Stimulated activated CD8-positive, alpha-beta memory T cell treated with anti-CD3 and anti-CD28 coated beads, Interleukin-2, amount 100 ng/mL, for 1 hour (primary cell): ENCODE data around the gene CEP104.

Source experiments
- DNase-seq, 2 donors: peaks; one replicate each; pipeline ENCODE4 v3.0.0-alpha.2; 2020; ENCODE audit warnings: low read depth in 2 of 2

Gene CEP104

DNA sequence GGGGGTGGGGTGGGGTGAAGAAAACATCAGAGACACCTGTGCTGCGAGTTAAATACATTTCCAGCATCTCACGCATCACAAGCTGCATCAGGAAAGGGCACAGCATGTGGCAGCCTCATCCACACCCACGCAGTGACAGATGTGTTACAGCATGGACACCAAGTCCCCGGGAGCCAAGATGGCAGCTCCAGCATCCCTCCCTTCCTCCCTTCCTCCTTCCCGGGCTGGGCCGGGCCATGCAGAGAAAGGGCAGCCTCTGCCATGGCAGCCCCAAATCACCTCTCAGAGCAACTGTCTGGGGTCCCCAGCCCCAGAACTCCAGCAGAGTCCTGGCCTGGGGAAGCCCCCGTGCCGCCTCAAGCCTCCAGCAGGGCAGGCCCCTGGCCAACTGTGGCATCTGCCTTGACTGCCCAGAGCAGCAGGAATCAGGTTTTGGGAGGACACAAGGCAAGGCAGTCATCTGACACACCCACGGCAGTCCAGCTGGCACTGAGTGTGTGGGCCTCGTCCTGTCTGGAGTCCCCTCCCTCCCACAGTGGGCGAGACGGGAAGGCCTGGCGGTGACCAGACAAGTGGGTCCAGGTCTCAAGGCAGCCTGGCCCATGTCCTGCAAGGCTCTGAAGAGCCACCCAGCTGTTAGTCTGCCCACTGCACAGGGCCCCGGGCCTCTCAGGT, 78.3 kb downstream of the CEP104 start:
- DNase-seq = no peak

DNA sequence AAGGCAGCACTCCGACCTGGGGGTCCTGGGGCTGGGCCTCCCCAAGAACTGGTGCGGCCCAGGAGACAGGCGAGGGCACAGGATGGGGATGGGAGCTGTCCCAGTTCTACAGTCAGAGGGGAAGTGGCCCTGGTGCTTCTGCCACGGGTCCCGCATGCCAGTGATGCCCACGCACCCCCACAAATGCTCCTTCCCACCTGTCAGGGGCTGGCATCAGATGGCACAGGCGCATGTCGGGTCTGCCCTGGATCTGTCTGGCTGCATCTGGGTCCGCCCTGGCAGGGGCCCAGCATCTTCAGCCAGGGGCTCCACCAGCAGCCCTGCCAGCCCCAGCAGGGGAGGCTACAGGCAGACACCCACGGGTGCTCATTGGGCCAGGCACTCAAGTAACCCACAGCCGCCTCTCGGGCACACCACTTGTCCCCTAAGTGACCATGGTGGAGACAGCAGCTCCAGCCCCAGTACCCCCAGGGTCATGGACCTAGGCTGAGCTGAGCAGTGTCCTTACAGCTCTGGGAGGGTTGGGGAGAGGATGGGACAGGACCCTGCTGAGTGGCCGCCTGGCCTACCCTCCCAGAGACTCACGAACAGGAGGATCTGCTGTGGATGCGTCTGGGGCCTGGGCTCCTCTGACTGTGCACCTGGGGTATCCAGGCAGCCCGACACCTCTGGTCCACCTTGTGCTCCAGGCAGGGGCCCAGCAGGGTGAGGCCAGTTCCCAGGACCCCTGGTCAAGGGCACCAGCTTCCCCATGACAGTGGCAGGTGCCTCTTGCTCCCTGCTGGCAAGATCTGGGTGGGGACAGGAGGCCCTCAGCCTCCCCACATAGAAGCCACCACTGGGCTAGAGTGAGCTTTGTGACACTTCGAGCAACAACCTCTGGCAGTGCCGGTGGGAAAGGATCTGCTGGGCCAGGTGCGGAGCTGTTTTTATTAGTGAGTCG, 79.1 kb downstream of the CEP104 start:
- DNase-seq = no peak

DNA sequence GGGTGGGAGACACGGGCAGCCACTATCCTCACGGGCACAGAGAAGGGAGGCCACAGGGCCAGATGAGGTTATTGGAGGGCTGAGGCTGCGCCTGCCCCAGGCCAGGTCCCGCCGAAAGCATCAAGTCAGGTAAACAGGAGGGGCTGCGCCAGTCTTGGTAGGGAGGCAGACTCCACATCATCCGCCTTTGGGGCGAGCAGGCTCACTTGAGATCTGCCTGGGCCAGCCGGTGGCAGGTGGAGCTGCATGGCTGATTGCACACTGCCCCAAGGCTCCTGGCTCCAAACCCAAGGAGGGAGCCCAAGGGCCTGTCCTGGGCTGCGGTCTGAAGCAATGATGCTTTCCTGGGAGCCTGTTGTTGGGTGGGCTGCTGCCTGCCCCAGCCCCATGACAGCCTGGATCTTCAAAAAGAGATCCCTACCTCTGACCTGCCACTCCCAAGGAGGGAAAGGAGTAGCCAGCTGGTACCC, 79.9 kb downstream of the CEP104 start:
- no peak for DNase-seq

DNA sequence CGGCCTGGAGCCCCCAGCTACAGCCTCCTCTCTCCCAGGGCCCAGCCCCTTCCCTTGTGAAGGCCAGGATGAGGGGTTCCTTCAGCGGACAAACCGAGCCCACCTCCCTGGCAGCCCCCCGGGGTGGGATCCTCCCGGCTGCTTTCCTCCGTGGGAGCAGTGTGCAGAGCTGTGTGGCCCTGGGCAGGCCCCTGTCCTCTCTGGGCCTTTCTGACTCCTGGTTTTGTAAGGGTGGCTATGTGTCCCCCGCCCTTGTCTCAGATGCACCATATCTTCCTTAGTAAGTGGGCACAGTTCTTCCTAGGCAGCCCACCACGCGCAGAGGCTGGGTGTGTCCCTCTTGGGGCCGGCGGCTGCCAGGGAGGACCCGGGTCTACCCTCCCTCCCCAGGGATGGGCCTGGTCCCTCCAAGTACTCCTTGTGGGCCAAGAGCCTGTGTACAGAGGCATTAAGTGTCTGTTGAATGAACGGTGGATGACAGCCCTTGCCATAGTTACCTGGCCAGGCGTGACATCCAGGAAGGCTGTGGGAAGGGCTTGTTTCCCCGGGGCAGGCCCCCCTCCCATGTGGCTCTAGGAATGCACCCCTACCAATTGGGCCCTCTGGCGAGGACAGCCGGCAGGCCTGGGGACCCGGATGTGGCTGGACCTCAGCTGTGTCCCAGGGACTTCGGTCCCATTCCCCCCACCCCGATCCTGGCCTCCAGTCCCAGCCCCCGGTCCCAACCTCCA, 80.6 kb downstream of the CEP104 start:
- no peak for DNase-seq

DNA sequence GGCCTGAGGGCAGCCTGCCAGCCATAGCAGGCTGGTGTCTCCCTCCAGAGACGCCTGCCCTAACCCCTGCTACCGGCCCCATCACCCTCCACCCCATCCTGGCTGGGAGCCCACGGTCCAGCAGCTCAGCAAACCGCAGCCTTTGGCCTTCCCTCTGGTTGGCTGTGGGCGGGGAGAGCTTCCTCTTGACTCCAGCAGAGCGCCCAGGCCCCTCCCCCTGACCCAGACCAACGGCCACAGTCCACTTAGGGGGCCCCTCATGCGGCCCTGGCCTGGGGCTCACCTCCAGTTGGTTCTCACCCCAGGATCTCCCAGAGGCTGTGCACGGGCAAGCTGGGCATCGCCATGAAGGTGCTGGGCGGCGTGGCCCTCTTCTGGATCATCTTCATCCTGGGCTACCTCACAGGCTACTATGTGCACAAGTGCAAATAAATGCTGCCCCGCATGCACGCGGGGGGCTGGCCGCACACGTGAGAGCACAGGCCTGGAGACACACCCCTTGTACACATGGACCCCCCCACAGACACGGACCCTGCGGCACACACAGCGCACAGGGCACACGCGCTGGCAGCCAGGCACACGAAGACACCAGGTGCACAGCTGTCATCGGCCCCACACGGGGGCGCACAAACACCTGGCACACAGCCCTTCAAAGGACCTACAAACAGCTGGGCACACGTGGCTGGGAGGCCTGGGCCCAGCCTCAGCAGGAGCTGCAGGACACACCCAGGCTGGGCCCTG, 81.4 kb downstream of the CEP104 start:
- DNase-seq = no peak

DNA sequence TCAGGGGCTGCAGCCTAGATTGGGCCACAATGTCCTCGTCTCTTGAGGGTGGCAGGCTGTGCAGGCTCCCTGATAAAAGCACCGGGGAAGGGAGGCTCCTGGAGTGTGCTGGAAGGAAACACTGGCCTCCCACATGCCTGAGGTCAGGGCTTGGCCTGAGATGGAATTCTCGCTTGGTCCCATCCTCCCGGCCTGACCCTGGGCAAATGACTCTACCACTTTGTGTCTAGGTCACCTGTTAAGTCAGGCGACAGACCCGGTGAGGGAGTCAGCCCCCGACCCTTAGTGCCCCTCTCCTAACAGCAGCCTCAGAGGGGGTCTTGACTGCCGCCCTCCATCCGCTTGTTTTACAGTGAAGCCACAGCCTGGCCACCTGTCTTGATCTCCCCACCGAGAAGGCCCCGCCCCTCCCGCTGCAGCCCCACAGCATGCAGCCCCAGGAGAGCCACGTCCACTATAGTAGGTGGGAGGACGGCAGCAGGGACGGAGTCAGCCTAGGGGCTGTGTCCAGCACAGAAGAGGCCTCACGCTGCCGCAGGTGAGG, 82.0 kb downstream of the CEP104 start:
- DNase-seq = no peak

DNA sequence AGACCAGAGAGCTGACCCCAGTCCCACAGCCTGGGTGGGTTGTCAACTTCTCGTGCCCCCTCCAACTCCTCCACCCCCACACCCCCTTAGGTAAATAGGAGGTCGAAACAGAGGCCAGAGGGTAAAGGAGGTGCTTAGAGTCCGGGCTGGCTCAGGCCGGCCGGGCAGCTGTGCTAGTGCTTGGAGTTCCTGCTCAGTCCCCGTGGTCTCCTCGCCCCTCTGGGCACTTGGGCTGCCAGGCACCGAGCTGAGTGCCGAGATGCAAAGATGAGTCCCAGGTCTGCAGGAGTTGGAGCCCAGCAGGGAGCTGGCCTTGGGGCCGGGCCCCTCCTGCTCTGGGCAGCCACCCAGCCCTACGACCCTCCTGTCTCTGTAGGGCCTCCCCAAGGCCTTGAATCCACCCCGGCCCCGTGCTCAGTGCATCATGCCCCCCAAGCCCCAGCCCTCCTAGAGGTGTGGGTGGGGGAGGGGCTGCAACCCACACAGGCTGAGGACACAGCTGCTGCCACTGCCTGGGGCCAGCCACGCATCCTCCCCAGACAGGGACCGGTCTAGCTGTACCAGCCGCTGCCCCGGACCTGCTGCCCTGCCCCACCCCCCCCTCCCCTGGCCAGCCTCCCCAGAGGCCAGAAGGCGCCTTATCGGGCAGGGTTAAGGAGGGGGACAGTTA, 82.6 kb downstream of the CEP104 start:
- no peak for DNase-seq

DNA sequence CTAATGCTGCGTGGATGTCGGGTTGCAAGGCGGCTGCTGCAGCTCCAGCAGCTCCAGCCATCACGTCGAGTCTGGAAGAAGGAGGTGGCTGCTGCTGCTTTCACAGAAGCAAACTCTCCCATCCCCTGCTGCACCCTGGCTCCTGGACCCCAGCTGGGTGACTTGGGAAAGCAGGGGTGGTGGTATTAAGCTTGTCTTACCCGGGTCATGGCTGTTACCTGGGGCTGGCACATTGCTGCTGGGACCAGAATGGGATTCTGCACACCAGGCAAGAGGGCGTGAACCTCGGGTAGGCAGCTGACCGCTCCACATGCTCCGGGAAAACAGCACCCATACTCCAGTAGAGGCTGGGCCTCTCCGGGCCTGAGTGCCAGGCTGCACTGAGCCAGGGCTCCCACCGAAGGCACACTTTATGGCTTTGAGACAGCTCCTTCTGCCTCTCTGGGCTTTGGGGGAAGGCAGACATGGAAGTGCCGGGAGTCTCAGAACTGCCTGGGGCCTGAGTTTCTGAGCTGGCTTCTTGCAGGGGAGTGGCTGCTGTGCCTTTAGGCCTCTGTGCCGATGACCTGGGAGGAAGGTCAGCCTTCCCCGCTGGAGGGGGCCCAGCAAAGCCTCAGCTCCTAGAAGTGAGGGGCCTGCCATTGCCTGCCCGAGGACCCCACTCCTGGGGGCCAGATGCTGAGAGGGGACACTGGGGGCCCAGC, 83.3 kb downstream of the CEP104 start:
- no peak for DNase-seq

DNA sequence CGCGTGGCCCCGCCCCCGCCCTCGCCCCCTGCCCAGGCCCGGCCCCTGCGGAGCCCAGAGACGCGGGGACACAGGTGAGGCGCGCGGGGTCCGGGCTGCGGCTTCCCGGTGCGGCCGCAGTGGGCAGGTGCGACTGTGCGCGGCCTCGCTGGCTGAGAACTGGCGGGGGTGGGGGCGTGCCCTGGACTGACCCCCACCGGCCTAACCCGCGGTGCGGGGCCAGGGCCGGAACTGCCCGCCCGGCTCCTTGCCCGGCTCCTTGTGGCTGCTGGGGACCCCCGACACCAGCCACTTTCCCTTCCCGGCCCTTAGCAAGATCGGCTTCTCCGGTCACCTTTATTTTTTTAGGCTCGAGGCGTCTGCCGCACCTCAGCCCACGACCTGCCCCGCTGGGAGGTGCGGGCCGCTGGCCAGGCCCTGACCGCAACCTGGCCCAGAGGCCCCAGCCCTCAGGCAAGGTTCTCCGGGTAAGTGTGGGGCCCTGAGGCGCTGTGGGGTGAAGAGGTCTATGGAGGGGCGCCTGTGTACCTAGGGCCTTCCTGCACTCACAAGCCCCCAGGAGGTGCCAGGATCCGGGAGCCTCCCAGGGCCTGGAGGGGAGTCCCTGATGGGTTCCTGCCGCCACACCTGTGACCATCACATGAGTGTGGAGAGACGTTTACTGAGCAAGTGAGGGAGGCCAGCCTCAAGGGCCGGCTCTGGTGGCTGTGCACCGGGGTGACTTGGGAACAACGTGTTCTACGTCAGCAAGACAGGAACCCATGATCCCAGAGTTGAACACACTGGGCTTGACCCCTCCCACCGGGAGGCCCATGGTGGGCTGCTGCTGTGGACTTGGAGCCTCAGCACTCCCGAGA, 84.1 kb downstream of the CEP104 start, which contains the start of gene SMIM1:
SMIM1 (plus strand) TSS at position 35 of the 857 bp plus-strand sequence. CDS start 2,625 bp downstream, outside the sequence.
- no peak for DNase-seq

DNA sequence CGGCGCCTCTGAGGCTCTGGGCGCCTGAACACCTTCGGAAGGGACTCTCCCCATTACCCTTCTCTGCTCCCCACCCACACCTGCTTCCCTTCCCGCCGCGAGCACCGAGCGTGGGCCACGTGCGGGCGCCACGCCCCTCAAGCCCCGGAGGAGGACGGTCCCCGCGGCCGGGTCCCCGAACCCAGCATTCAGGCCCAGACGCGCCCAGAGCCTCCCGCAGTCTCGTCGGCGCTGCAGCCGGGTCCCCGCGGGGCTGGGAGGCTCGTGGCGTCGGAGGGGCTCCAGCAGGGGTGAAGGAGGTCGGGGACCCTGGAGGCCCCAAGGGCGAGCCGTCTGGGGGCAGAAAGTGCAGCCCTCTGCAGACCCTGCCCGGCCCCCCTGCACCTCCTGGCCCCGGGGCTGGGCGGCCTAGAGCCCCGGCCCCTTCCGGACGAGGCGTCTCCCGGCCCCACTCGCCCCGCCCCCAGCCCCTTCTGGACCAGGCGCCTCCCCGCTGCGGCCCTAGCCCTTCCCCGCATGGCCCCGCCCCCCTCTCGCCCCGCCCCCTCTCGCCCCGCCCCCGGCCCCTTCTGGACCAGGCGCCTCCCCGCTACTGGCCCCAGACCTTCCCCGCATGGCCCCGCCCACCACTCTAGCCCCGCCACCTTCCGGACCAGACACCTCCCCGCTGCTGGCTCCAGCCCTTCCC, 84.8 kb downstream of the CEP104 start:
- DNase-seq = peak; percentile 62 to 78

DNA sequence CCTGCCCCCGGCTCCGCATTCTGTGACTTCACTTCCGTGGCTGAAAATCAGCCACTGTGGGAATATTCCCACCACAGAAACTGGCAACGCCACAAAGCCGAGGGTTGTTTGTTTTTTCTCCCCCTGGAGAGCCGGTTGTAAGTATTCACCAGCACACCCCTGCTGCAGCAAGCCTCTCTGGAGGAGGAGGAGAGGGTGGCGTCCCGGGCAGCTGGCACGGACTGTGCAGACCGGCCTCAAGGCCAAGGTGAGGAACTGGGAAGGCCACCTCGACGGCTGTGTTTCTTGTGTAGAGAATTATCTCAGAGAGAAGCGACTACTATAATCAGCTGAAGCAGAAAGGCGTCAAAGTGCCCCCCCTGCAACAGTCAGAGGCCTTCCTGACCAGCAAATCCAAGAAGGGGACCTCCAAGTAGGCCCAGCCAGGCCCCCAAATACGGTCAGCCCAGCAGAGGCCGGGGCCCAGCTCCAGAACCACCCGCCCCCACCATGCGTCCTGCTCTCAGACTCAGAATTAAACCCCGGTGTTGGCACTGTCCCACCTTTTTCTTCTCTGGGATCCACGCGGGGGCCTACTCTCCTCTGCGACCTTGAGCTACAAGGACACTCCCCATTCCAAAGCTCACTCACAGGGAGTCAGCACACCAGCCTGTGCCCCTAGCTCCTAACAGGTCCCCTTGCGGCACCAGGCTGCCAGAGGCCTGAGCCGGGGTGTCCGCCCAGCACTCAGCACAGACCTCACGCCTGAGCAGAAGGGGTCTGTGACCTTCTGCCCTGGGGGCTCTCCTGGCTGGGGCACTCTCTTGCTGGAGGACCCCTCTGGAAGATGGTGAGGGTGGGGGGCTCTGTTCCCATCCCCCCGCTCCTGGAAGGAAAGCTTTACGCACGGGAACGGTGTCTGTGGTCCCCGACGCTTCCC, 85.6 kb downstream of the CEP104 start:
- DNase-seq = no peak

DNA sequence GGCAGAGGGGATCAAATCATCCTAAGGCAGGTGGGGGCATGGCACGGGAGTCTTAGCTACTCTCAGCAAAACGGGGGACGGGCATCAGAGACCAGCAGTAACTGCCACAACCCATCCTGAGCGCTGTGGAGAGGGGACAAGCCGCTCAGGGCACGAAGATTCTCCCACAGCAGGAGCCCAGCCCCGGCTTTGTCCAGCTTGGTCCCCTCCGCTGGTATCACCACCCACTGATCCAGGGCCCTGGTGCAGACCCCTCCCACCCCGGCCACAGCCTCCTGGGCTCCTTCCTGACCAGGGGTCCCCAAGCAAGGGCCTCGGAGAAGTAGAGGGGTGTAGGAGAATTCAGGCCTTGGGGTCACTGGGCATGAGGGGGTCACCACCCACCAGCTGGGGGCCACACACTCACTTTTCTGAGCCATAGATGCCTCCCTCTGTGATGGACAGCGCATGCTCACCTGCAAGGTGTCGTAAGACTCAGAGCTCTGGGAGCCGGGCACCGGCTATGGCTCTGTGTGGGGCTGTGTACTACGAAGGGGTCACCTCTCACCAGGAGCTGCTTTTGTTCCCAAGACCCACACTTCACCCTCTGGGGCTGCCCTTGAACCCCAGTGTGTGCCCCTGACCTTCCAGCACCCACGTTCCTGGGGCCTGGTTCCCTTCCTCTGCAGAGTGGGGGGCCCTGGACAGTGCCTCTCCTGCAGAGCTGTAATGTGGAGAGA, 86.8 kb downstream of the CEP104 start:
- DNase-seq = no peak

DNA sequence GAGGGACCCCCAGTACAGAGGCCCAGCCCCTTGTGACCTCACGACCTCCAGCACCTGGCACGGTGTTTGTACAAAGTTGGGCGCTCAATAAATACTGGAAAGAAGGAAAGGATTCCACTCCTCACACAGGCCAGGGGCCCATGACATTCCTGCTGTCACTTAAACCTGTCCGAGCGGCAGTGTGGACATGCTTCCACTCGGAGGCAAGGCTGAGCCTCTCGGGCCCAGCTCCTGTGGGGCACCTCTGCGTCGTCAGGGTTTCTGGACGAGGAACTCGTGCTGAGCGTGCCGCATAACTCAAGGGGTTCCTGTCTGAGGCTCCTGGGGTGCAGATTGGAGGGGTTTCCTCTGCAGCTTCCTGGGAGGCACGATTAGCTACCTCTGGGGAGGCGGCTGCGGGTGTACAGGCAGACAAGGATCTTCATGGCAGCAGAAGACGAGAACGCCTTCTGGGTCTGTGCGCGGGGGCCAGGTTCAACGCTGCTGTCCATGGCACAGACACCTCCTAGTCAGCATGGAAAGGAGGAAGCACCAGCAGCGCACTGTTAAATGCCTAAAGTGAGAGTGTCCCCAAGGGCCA, 88.1 kb downstream of the CEP104 start:
- DNase-seq = no peak

DNA sequence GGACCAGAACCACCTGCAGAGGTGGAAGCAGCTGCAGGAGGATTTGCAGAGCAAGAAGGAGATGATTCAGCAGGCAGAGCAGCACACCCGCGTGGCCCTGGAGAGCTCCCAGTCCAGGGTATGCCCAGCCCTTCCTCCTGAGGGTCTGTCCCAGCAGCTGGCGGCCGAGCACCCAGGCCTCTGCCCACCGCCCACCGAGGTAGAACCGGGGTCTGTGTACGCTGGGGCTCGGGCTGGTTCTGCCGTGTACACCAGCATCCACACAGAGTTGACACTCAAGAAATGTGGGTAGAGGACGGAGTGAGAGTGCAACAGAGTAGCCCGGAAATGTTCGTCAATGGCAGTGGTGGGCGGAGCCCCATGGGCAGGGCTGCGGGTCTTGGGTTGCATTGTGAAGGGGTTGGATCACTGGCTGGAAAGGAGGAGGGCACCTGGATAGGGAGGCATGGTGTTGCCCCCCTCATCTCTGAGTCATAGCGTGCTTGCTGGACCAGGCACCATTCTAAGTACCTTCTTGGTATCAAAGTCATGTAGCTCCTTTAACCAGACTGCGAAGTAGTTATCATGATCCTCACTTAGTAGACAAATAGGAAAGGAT, 89.6 kb downstream of the CEP104 start:
- DNase-seq = no peak

DNA sequence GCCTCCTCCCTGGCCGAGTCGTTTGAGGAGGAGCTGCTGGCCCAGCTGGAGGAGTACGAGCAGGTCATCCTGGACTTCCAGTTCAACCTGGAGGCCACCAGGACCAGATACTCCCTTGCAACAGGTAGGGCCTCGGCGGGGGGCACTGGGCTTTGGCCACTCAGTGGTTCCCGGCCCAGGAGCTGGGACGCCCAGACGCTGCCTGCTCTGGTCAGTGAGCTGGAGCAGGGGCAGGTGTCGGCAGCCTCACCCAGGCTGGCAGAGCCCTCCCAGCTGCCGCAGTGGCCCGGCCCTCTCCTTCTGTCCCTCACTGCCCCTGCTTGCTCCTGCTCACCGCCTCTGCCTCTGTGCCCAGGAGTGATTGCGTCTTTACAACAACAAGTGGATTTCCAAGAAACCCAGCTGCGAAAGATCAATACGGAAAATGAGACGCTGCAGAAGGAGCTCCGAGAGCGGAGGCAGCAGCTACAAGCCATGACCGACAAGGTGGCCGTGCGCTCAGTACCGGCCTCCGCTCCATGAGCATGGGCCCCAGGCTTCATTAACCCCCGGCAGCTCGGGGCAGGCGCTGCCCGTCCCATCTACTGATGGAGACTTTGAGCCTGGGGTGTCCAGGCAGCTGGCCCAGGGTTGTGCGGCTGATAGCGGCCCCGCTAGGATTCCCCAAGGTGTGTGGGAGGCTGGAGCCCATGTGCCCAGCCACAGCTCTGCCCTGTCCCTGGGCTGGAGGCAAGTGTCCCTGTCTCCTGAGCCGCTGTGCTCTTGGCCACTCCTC, 93.5 kb downstream of the CEP104 start:
- no peak for DNase-seq
